Measurements from ENCODE around the gene VWA2. TPM values are rescaled to one million over a fixed set of nuclear protein-coding genes. Genes with fewer than 3 reads are reported as not detected.

VWA2 gene
- total RNA-seq, 1 experiment from 2014 or later, result 1.6 TPM

- Histone ChIP-seq H3K4me2 (ENCODE audit: insufficient read depth, insufficient read length, low read length) (no peak overlapping the region), H3K23ac (ENCODE audit: insufficient read length, low read depth, low read length) (no peak overlapping the region), H4K5ac (ENCODE audit: insufficient read length, low read depth, low read length) (no peak overlapping the region), H2BK12ac (ENCODE audit: insufficient read length, low read depth, low read length) (no peak overlapping the region), H3K4me1 (ENCODE audit: insufficient read depth, low read length) (no peaks in the 10 kb centered on the region), H2BK20ac (ENCODE audit: low read depth, low read length, poor library complexity, severe bottlenecking) (no peak overlapping the region), H2AFZ (ENCODE audit: low read length) (no peak overlapping the region), H3K79me2 (ENCODE audit: insufficient read depth, low read length) (no peaks in the 10 kb centered on the region), H4K91ac (ENCODE audit: insufficient read length, low read depth, low read length) (no peak overlapping the region), H3K18ac (ENCODE audit: insufficient read length, low read depth, low read length) (no peak overlapping the region), H3K9me3 (ENCODE audit: control insufficient read depth, low read depth, low read length) (no peaks in the 10 kb centered on the region), H3K56ac (ENCODE audit: insufficient read length, low read depth, low read length) (no peak overlapping the region), H2AK5ac (ENCODE audit: insufficient read length, low read length) (no peak overlapping the region), H4K20me1 (ENCODE audit: control insufficient read depth, insufficient read depth, insufficient read length) (no peaks in the 10 kb centered on the region), H3K9ac (ENCODE audit: extremely low read depth, insufficient read length, low read length) (no peak overlapping the region), H3K27ac (ENCODE audit: insufficient read length, low read depth, low read length) (no peak overlapping the region), H3K27me3 (ENCODE audit: insufficient read depth, low read length) (no peaks in the 10 kb centered on the region), H3K4ac (ENCODE audit: low read depth, low read length) (no peak overlapping the region), H3T11ph (ENCODE audit: low read length) (no peak overlapping the region), H4K8ac (replicated peaks; ENCODE audit: insufficient read length, low read depth, low read length) (no peak overlapping the region), H3K23me2 (ENCODE audit: insufficient read length, low read depth, low read length, poor library complexity, severe bottlenecking) (no peaks in the 10 kb centered on the region), H3K14ac (ENCODE audit: insufficient read depth, low read length) (no peak overlapping the region), H3K79me1 (ENCODE audit: insufficient read depth, low read depth, low read length, poor library complexity, severe bottlenecking) (no peaks in the 10 kb centered on the region), H2BK5ac (ENCODE audit: insufficient read length, low read length) (no peak overlapping the region), H2BK15ac (ENCODE audit: low read depth, low read length) (no peak overlapping the region), H2BK120ac (ENCODE audit: low read depth, low read length, poor library complexity, severe bottlenecking) (no peak overlapping the region)
- no CpG with 5 or more reads among the region's 6 CpGs for WGBS (ENCODE audit: extremely low coverage, insufficient read length, low lambda C conversion rate)
- Mint-ChIP-seq H3K36me3 (ENCODE audit: insufficient read depth in 1 of 3, low read depth in 3 of 3) (no peaks in the 10 kb centered on the region), H3K27me3 (ENCODE audit: low read depth) (peaks cover 5% of the 10 kb centered on the region), H3K9me3 (no peaks in the 10 kb centered on the region), H3K4me3 (no peak overlapping the region), H3K27ac (no peak overlapping the region), H3K4me1 (no peaks in the 10 kb centered on the region)
- TF ChIP-seq CTCF (conservative IDR thresholded peaks at IDR 0.05), result no peak
- no peak for DNase-seq
Observed at GRCh38 chr10:114276066-114276465, 37.0 kb downstream of the VWA2 start.
